Measurements from ENCODE around the gene RWDD4.
A peak's percentile ranks its signal among the peaks of the same experiment; 100 is the strongest.

RWDD4 gene

DNA sequence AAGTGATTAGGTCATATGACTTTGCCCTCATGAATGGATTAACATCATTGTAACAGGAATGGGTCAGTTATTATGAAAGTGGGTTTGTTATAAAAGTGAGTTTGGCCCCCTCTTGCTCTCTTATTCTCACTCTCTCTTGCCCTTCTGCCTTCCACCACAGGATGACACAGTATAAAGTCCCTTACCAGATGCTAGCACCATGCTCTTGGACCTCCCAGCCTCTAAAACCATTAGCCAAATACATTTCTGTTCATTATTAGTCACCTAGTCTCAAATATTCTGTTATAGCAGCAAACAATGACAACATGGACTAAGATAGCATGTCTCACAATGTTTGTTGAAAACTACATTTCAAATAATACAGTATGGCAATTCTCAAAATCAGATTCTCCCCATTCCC is 59.7 kb downstream of the RWDD4 start:
- TF ChIP-seq, protein P1, sequence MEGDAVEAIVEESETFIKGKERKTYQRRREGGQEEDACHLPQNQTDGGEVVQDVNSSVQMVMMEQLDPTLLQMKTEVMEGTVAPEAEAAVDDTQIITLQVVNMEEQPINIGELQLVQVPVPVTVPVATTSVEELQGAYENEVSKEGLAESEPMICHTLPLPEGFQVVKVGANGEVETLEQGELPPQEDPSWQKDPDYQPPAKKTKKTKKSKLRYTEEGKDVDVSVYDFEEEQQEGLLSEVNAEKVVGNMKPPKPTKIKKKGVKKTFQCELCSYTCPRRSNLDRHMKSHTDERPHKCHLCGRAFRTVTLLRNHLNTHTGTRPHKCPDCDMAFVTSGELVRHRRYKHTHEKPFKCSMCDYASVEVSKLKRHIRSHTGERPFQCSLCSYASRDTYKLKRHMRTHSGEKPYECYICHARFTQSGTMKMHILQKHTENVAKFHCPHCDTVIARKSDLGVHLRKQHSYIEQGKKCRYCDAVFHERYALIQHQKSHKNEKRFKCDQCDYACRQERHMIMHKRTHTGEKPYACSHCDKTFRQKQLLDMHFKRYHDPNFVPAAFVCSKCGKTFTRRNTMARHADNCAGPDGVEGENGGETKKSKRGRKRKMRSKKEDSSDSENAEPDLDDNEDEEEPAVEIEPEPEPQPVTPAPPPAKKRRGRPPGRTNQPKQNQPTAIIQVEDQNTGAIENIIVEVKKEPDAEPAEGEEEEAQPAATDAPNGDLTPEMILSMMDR (IDR thresholded peaks at IDR 0.05; ENCODE audit: control insufficient read depth, extremely low read depth, insufficient read depth): no peak
- H3K4me3 ChIP-seq (ENCODE audit: low read depth, low read length): no peak overlapping the region
- DNase-seq (ENCODE audit: low read depth): no peak

DNA sequence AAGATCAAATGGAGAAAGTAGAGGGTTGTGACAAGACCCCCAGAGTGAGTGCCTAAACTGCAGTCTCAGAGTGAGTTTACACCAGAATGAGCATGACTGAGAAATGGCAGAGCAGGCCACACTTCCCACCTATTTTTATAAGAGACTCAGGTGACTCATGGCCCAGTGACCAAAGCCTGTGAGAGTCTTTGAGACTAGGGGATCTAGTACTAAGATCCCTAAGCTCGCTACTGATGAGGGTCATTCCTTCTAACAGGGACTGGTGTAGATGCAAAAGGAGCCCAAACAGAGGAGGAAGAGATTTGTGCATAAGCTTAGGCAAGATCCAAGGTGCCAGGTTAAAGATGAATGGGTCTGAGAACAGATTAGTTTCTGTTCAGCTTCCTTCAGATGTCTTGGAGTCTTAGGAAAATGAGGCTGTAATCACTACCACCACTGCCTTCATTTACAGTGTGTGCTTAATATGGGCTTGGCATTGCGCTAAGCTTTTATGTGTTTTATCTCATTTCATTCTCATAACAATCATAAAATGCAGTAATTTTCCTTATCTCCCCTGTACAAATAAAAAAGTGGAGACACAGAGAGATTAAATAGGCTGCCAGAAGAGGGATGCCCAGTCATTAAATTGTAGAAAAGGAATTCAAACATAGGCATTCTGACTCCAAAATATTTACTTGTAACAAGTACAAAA is 62.8 kb downstream of the RWDD4 start:
- TF ChIP-seq, protein P1 (IDR thresholded peaks at IDR 0.05; ENCODE audit: control insufficient read depth, extremely low read depth, insufficient read depth): no peak
- H3K4me3 ChIP-seq (ENCODE audit: low read depth, low read length): no peak overlapping the region
- DNase-seq (ENCODE audit: low read depth): peak; percentile 60

DNA sequence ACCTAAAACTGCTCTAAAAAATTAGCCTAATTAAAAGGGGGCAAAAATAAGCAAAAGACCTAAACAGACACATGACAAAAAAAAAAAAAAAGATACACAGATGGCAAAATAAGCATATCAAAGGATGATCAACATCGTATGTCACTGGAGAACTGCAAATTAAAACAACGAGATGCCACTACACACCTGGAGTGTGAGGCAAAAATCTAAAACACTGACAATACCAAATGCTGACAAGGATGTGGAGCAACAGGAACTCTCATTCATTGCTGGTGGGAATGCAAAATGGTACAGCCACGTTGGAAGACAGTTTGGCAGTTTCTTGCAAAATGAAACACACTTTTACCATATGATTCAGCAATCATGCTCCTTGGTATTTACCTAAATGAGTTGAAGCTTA is 64.2 kb downstream of the RWDD4 start:
- no peak overlapping the region for H3K4me3 ChIP-seq (ENCODE audit: low read depth, low read length)
- TF ChIP-seq, protein P1 (IDR thresholded peaks at IDR 0.05; ENCODE audit: control insufficient read depth, extremely low read depth, insufficient read depth): no peak
- DNase-seq (ENCODE audit: low read depth): no peak

DNA sequence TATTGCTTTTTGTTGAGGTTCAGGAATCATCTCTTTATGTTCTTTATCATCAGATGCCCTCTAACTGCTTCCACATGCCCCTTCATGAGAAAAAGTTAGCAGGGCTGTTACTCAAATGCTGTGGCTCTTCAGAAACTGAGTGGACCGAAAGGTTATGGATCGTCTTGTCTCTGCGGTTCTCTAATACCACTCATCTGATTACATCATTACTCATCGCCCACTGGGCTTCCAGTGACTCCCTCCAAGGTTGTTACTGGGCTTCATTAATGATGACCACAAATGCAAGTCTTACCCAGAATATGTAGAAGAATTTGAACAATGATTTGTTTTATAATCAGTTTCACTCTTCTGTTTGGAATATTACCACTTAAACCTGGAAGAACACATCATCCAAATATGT is 67.7 kb downstream of the RWDD4 start:
- DNase-seq (ENCODE audit: low read depth): no peak
- TF ChIP-seq, protein P1 (IDR thresholded peaks at IDR 0.05; ENCODE audit: control insufficient read depth, extremely low read depth, insufficient read depth): no peak
- H3K4me3 ChIP-seq (ENCODE audit: low read depth, low read length): no peak overlapping the region

Data from LNCaP clone FGC (cell line).